Measurements from ENCODE around the gene SEPTIN11. TPM values are rescaled to one million over a fixed set of nuclear protein-coding genes. Genes with fewer than 3 reads are reported as not detected.

Gene SEPTIN11
- total RNA-seq (2011; cell fraction: chromatin; rRNA removed; ENCODE audit: low replicate concordance): 42.7 and 99.7 TPM in 2 replicates
- total RNA-seq (2011; cell fraction: nucleolus; rRNA removed): 22.2 and 30.0 TPM in 2 replicates
- 60.0 and 109 TPM in 2 replicates for total RNA-seq (2011; cell fraction: nucleoplasm; rRNA removed)
- 54.2 and 117 TPM in 2 replicates for total RNA-seq (2014; rRNA removed)
- total RNA-seq (2014; rRNA removed; fragmentation: Illumina TruSeq; extraction: Trizol): 84.3 and 96.8 TPM in 2 replicates
- total RNA-seq (2015; rRNA removed; fragmentation: Illumina TruSeq; extraction: Trizol): 133 and 142 TPM in 2 replicates
- total RNA-seq (2021): 85.0 and 85.4 TPM in 2 replicates
- 69.0 and 101 TPM in 2 replicates for polyA plus RNA-seq (2011; rRNA removed)
- 19.8 and 34.9 TPM in 2 replicates for polyA plus RNA-seq (2011; cell fraction: cytosol; rRNA removed)
- polyA plus RNA-seq (2011; cell fraction: nucleus; rRNA removed): 21.2 and 22.8 TPM in 2 replicates
- polyA plus RNA-seq (2012): 43.6 and 50.3 TPM in 2 replicates
- 77.3 and 87.1 TPM in 2 replicates for polyA plus RNA-seq (2014; fragmentation: Illumina TruSeq; extraction: Trizol)
- polyA plus RNA-seq (2014; fragmentation: Nextera tagmentation; extraction: Ambion mirVana): 10 to 100 TPM; 25.7 to 26.7 TPM
- polyA plus RNA-seq (2014; rRNA removed): 49.0 and 56.4 TPM in 2 replicates
- polyA minus RNA-seq (2011; rRNA and poly(A)+ RNA removed): 165 and 173 TPM in 2 replicates
- 53.9 and 64.8 TPM in 2 replicates for polyA minus RNA-seq (2011; cell fraction: cytosol; rRNA and poly(A)+ RNA removed)
- polyA minus RNA-seq (2011; cell fraction: nucleus; rRNA and poly(A)+ RNA removed): 34.9 and 48.3 TPM in 2 replicates
- percentile 85 among the genes with signal in this experiment for Bru-seq, nascent RNA
- percentile 89 among the genes with signal in this experiment for BruChase-seq, experiment 1, labeled RNA remaining after a 2-hour chase
- percentile 86 among the genes with signal in this experiment for BruChase-seq, experiment 2, labeled RNA remaining after a 6-hour chase
- long read RNA-seq, experiment 1, full-length matches to known transcripts: 90 of 613 reads
- long read RNA-seq, experiment 1, partial matches to known transcripts: 34 of 613 reads
- long read RNA-seq, experiment 1, other reads (novel, unspliced or antisense): 489 of 613 reads
- long read RNA-seq, experiment 2, full-length matches to known transcripts: 8 of 63 reads
- long read RNA-seq, experiment 2, partial matches to known transcripts: 7 of 63 reads
- long read RNA-seq, experiment 2, other reads (novel, unspliced or antisense): 48 of 63 reads
- long read RNA-seq, experiment 3, full-length matches to known transcripts: 50 of 103 reads
- long read RNA-seq, experiment 3, partial matches to known transcripts: 35 of 103 reads
- long read RNA-seq, experiment 3, other reads (novel, unspliced or antisense): 18 of 103 reads

DNA sequence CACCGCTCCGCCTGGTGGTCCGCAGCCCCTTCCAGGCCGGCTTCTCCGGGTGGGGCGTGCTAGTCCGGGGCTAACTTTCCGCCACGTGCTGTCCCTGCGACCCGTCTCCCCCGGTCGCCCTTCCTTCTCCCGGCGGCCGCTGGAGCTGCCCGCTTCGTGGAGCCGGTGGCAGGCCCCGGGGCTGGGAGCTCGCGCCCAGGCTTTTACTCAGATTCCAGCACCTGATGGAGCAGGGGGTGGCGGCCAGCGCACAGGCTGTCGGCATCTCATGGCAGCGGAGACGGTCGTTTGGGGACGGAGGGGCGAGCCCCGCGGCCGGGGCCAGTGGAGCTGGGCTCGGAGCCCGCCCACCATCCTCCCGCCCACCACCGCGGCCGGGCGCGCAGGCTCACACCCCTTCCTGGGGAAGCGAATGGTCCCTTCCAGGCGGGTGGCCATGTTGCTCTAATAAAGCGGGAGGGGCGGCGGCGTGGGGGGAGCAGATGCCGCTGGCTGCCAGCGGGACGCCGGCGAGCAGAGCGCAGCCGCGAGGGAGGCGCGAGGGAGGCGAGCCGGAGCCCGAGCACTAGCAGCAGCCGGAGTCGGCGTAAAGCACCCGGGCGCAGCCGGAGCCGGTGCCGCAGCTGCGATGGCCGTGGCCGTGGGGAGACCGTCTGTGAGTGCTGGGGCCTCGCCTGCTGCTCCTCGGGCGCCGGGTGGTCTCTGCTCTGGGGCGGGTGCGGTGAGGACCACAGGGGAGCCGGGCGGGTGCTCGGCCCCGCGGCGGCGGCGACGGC lies at the start of gene SEPTIN11:
Gene SEPTIN11, plus strand, starts transcription at position 477 of the 776 bp plus-strand sequence. Its CDS starts 152 bp downstream, at position 629.
- DNase-seq (ENCODE audit: extremely low read depth in 1 of 4, low spot score in 3 of 4): peak; percentile 90 to 95 (median 94)
- Histone ChIP-seq H3K4me3 (peak within 1 kb of the TSS; percentile 80), H3K27ac (ENCODE audit: extremely low read depth, low read depth, low read length) (peak within 1 kb of the TSS; percentile 82), H3K9me1 (ENCODE audit: control insufficient read depth, insufficient read depth, low read length) (no peaks in the 10 kb centered on the region), H3K9ac (ENCODE audit: insufficient read depth in 1 of 2, low read depth in 2 of 2, low read length in 2 of 2) (peak within 1 kb of the TSS; percentile 82 to 98), H3K27me3 (ENCODE audit: control insufficient read depth in 2 of 2, insufficient read depth in 2 of 2, low read length in 2 of 2) (no peaks in the 10 kb centered on the region), H3K4me1 (replicated peaks in 1 of 2; ENCODE audit: control insufficient read depth in 2 of 2, insufficient read depth in 2 of 2, low read length in 2 of 2) (peaks cover 36 to 46% of the 10 kb centered on the region in 2 experiments), H2AFZ (ENCODE audit: low read depth, low read length) (peak within 1 kb of the TSS; percentile 95), H3K79me2 (ENCODE audit: control insufficient read depth, insufficient read depth, low read length) (peaks cover 97% of the 10 kb centered on the region), H4K20me1 (replicated peaks; ENCODE audit: control insufficient read depth, insufficient read depth, low read length) (peaks cover 18% of the 10 kb centered on the region; the same call in 1 of the 2 replicates), H3K4me2 (ENCODE audit: insufficient read depth, low read length) (peak within 1 kb of the TSS; percentile 93), H3K9me3 (replicated peaks; ENCODE audit: control insufficient read depth, insufficient read depth, low read depth, low read length) (no peaks in the 10 kb centered on the region), H3K36me3 (ENCODE audit: control insufficient read depth, insufficient read depth, low read length) (peaks cover 29% of the 10 kb centered on the region)
- CTCF ChIA-PET (ENCODE audit: low intra/inter-chr PET ratio): no interaction called here
- FAIRE-seq: peak; percentile 29
- POLR2A ChIA-PET: interaction anchor here (0.6 kb wide), 1 partner anchor 17 kb away, joined by 3 read pairs; no protein-coding TSS in a partner anchor
- WGBS (ENCODE audit: insufficient coverage, low coverage, missing lambda C conversion rate): under 1% methylated on average over 49 of the region's 87 CpGs
- in situ Hi-C loops (cut with MboI): no loop called here
- no TSS peak for BruUV-seq (replicated peaks)
- intact Hi-C loops (cut with micrococcal nuclease): loop anchor here (1.0 to 5.0 kb wide), 3 partner anchors 33 to 253 kb away; partner anchors contain the start of gene CCNG2
- ATAC-seq: peak; percentile 84
- TF ChIP-seq FUS (optimal IDR thresholded peaks at IDR 0.05; ENCODE audit: low read depth, low read length) (peak; percentile 19), MTF1 (CRISPR knock-in tag; IDR thresholded peaks at IDR 0.05; ENCODE audit: borderline replicate concordance) (no peak), CCNT2 (IDR thresholded peaks at IDR 0.05; ENCODE audit: borderline replicate concordance, extremely low read depth, insufficient read length, low read depth, low read length) (peak; percentile 83)
- TF ChIP-seq, protein P1, sequence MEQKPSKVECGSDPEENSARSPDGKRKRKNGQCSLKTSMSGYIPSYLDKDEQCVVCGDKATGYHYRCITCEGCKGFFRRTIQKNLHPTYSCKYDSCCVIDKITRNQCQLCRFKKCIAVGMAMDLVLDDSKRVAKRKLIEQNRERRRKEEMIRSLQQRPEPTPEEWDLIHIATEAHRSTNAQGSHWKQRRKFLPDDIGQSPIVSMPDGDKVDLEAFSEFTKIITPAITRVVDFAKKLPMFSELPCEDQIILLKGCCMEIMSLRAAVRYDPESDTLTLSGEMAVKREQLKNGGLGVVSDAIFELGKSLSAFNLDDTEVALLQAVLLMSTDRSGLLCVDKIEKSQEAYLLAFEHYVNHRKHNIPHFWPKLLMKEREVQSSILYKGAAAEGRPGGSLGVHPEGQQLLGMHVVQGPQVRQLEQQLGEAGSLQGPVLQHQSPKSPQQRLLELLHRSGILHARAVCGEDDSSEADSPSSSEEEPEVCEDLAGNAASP (IDR thresholded peaks at IDR 0.05): no peak
- TF ChIP-seq, protein P2, sequence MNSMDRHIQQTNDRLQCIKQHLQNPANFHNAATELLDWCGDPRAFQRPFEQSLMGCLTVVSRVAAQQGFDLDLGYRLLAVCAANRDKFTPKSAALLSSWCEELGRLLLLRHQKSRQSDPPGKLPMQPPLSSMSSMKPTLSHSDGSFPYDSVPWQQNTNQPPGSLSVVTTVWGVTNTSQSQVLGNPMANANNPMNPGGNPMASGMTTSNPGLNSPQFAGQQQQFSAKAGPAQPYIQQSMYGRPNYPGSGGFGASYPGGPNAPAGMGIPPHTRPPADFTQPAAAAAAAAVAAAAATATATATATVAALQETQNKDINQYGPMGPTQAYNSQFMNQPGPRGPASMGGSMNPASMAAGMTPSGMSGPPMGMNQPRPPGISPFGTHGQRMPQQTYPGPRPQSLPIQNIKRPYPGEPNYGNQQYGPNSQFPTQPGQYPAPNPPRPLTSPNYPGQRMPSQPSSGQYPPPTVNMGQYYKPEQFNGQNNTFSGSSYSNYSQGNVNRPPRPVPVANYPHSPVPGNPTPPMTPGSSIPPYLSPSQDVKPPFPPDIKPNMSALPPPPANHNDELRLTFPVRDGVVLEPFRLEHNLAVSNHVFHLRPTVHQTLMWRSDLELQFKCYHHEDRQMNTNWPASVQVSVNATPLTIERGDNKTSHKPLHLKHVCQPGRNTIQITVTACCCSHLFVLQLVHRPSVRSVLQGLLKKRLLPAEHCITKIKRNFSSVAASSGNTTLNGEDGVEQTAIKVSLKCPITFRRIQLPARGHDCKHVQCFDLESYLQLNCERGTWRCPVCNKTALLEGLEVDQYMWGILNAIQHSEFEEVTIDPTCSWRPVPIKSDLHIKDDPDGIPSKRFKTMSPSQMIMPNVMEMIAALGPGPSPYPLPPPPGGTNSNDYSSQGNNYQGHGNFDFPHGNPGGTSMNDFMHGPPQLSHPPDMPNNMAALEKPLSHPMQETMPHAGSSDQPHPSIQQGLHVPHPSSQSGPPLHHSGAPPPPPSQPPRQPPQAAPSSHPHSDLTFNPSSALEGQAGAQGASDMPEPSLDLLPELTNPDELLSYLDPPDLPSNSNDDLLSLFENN (IDR thresholded peaks at IDR 0.05; ENCODE audit: low read depth in 2 of 2, low read length in 2 of 2): peak in 1 of 2 experiments; percentile 19; a peak in 1 of 4 replicates
- TF ChIP-seq, protein P3, sequence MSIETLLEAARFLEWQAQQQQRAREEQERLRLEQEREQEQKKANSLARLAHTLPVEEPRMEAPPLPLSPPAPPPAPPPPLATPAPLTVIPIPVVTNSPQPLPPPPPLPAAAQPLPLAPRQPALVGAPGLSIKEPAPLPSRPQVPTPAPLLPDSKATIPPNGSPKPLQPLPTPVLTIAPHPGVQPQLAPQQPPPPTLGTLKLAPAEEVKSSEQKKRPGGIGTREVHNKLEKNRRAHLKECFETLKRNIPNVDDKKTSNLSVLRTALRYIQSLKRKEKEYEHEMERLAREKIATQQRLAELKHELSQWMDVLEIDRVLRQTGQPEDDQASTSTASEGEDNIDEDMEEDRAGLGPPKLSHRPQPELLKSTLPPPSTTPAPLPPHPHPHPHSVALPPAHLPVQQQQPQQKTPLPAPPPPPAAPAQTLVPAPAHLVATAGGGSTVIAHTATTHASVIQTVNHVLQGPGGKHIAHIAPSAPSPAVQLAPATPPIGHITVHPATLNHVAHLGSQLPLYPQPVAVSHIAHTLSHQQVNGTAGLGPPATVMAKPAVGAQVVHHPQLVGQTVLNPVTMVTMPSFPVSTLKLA (conservative IDR thresholded peaks at IDR 0.05): peak; percentile 49 to 59; a peak in 3 of 4 replicates
